NCI-H1092 (cell line): Measurements from ENCODE around the gene SHLD3.
A peak's percentile ranks its signal among the peaks of the same experiment; 100 is the strongest.
"Not testable (repeated sequence)": the region's sequence is repeated elsewhere in the genome, so short reads cannot be mapped to it uniquely, and the experiment has no call there.

Experiments used
- DNase-seq: peaks from one replicate; lab custom pipeline; 2025; lab: John Stamatoyannopoulos, UW

Gene SHLD3, protein sequence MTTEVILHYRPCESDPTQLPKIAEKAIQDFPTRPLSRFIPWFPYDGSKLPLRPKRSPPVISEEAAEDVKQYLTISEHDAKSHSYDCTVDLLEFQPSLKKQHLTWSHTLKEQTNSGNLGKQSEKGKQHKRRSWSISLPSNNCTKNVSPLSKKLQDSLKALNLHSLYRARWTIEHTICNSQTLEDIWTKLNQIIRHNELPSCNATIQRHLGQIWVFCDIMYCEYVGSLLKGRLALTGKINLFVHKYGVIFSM

GRCh38 chr5:65624571-65625555, at the start of gene SHLD3, which contains the start of gene TRAPPC13:
Gene SHLD3 (plus strand): TSS chr5:65625027. CDS start chr5:65629588, 4,561 bp downstream.
Gene TRAPPC13 (plus strand): TSS chr5:65625027. CDS start chr5:65625061, 34 bp downstream.
- DNase-seq: peak; percentile 88

DNA sequence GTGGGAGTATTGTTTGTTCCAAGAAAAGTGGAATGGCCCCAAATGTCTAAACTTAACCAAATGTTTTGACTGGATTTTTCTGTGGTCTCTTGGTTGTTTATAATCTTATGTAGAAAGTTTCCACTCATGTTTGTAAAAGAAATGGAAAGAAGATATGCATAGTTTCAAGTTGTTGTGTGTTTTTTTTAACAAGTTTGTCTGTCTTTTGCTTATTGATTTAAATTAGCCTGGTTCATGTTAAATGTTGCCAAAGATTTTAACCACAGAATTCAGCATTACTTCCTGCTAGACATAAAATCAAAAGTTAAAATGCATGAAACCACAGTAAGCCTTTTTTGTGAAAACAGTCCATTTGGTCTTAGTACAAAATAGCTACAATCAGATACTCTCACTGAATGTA, 47.7 kb upstream of the SHLD3 start:
- DNase-seq: no peak

DNA sequence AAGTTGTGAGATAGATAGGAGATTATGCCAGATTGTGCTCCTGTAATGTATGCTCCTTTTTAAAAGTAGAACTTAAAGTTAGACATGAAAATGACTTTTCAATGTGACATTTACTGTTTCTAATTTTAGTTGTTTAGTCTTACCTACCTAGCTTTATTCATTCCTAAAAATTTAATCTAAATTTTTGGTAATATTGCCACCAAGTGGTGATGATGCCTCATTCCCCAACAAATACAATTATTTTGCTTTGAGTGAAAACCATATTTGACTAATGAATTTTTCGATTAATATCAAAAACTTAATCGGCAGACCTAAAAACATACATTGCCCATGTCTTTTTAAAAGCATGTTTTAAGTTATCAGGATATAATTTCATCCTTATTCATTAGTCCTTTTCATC, 36.1 kb upstream of the SHLD3 start:
- no peak for DNase-seq

DNA sequence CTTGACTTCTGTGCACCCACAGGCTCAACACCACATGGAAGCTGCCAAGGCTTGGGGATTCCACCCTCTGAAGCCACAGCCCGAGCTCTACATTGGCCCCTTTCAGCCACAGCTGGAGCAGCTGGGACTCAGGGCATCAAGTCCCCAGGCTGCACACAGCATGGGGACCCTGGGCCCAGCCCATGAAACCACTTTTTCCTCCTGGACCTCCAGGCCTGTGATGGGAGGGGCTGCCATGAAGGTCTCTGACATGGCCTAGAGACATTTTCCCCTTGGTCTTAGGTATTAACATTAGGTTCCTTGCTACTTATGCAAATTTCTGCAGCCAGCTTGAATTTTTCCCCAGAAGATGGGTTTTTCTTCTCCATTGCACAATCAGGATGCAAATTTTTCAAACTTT, 23.1 kb upstream of the SHLD3 start:
- DNase-seq: not testable (repeated sequence)

- DNase-seq: peak; percentile 10
These were observed 13.3 kb upstream of the SHLD3 start for GRCh38 chr5:65611524-65611923.

DNA sequence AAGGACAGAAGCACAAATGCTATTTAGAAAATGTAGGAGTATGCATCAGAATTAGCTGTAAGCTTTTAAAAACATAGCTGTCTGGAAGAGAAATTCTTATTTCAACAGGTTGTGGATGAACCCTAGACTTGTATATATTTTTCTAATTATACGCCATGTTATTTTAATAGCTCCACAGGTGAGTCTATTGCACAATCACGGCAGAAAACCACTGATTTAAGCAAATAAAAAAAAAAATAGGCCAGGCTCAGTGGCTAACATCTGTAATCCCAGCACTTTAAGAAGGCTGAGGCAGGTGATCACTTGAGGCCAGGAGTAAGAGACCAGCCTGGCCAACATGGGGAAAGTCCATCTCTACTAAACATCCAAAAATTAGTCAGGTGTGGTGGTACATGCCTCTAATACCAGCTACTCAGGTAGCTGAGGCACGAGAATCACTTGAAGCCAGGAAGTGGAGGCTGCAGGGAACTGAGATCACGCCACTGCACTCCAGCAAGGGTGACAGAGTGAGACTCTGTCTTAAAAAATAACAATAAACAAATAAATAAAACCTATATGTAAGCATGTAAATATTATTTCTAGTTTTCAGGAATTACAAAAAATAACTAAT, 12.4 kb upstream of the SHLD3 start:
- DNase-seq: no peak

- DNase-seq: no peak
These were observed 4.8 kb upstream of the SHLD3 start for GRCh38 chr5:65620021-65620420.

- not testable (repeated sequence) for DNase-seq
These were observed 2.9 kb upstream of the SHLD3 start for GRCh38 chr5:65621961-65622360.

GRCh38 chr5:65623482-65623881, 1.3 kb upstream of the SHLD3 start:
- no peak for DNase-seq

- peak; percentile 88 for DNase-seq
These were observed 729 bp upstream of the SHLD3 start, which contains the start of gene TRIM23 for GRCh38 chr5:65624025-65624570. Gene TRIM23 (minus strand): TSS chr5:65624333. CDS start chr5:65624274, 59 bp downstream.

DNA sequence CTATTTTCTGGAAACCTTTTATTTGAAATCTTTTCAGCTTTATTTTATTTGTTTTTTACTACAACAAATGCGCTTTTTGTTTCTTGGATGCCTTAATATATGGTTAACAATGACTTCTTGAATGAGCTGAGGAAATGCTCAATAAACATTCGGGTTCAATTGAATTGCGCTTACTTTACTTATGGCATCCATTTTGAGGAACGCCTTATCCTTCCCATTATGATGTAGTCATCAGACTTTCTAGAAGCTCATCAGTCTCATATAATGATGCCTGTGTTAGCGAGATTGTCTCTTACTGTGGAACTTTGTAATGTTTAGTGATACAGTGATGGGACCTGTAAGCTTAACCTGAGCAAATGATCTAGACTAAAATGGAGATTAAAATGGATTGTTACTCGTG, 916 bp downstream of the SHLD3 start:
- no peak for DNase-seq

- DNase-seq: no peak
These were observed 6.2 kb downstream of the SHLD3 start for GRCh38 chr5:65630981-65631380.

DNA sequence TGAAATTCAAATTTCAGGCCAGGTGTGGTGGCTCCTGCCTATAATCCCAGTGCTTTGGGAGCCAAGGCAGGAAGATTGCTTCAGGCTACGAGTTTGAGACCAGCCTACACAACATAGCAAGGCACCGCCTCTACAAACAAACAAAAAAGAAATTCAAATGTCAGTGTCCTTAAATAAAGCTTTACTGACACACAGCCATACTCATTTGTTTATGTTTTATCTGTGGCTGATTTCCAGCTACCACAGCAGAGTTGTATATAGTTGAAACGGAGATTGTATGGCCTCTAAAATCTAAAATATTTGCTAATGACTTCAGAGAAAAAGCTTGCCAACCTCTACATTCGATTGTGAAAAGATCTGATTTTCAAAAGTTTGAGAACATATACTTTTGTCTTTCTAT, 15.4 kb downstream of the SHLD3 start:
- no peak for DNase-seq

DNA sequence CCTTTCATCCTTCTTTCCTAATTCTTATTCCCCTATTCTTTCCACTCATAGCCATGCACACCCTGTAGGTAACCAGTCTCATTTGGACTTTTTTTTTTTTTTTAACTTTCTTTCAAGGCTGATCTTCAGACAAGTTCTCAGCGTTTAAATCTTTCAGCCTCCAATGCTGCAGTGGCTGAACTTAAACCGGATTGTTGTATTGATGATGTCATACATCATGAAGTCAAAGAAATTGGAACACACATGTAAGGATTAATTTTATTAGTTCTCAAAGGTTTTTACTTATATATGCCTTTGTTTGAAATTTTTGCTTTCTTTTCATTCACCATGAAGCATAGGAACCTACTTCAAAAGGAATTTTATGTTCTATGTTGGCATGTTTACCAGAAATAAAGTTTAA, 22.1 kb downstream of the SHLD3 start:
- no peak for DNase-seq

DNA sequence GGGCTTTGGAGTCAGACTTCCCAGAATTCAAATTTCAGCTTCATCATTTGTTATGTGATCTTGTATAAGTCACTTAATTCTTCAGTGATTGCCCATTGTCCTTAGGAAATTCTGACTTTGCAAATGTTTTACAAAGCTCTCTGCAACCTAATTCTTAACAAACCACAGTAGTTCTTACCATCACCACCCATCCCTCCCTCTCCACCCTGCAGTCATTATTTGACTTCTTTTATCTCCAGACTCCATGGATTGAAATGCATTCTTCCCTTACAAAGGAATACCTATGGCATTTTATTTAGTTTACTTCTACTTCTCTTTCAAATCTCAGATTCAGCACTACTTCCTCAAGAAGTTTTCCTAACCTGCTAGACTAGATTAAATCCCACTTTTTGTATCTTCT, 23.1 kb downstream of the SHLD3 start:
- DNase-seq: no peak

DNA sequence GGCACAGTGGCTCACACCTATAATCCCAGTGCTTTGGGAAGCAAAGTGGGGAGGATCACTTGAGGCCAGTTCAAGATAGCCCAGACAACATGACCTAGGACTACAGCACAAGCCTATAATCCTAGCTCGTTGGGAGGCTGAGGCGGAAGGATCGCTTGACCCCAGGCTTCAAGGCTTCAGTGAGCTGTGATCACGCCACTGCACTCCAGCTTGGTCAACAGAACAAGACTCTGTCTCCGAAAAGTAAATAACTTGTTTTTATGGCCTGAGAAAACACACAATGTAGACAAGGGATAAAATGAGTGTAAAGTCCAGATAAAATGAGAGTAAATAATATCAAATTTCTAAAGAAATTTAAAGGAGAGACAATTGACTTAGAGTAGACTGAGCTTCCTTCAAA, 26.3 kb downstream of the SHLD3 start:
- no peak for DNase-seq

GRCh38 chr5:65654713-65655112, 29.9 kb downstream of the SHLD3 start:
- DNase-seq: no peak

- no peak for DNase-seq
These were observed 39.1 kb downstream of the SHLD3 start for GRCh38 chr5:65663804-65664521.

DNA sequence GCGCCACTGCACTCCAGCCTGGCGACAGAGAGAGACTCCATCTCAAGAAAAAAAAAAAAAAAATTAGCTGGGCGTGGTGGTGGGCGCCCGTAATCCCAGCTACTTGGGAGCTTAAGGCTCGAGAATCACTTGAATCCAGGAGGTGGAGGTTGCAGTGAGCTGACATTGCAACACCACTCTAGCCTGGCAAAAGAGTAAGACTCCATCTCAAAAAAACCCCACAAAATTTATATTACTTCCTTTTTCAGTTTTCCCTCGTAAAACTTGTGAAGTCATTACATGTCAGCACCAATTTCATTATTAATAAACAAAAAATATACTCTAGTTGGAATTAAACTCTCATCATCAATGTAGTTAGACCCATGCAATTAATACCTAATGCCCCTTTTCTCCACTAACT, 43.9 kb downstream of the SHLD3 start:
- no peak for DNase-seq

DNA sequence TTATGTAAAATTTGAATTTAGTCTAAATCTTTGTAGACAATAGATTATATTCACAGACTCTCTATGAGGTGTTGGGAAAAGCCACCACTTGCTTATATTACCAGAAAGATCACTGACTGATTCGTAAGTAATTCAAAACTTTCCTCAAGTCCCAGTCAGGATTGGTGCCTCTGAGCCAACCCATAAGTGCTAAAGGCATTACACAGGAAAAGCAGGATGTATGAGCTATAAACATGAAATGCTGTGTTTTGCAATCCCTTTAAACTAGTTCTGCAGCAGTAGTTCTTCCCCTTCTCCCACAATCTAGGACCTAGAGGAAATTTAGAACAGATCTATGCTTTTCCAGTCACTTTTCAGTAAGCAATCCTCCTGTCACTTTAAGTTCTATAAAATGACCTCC, 48.0 kb downstream of the SHLD3 start:
- DNase-seq: no peak

DNA sequence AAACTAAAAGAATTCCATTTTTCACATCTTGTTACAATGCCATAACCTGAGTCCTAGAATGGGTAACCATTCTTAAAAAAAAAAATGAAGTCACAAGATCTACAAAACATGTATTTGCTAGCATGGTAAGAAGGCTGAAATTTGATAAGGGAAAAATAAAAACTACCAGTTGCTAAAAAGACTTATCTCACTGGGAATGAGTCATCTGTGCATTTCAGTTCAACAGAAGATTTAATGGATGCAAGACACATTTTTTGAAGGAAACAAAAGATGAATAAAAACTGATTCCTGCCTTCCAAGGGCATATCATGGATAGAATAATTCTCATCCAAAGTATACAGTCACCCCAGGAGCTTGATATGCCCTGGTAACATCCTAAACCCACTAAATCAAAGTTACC, 49.9 kb downstream of the SHLD3 start:
- DNase-seq: no peak

- DNase-seq: not testable (repeated sequence)
These were observed 51.2 kb downstream of the SHLD3 start for GRCh38 chr5:65676056-65676455.
